KOPT-K1 (cell line): ENCODE data around the gene CCDC7.
"Not testable (repeated sequence)": the region's sequence is repeated elsewhere in the genome, so short reads cannot be mapped to it uniquely, and the experiment has no call there.

Source experiments
- H3K27ac ChIP-seq: fragments of 200-600 bp; sonication (generic); 2 replicates; pipeline ENCODE4 v1.5.1; 2016; ENCODE audit warnings: antibody characterized with exemption, mild to moderate bottlenecking, low read depth, low read length; ENCODE audit not compliant: poor library complexity, severe bottlenecking
- H3K36me3 ChIP-seq: fragments of 200-600 bp; sonication (generic); 2 replicates; pipeline ENCODE4 v1.5.1; 2017; ENCODE audit warnings: antibody characterized with exemption, mild to moderate bottlenecking, low read length, moderate library complexity; ENCODE audit not compliant: insufficient read depth
- H3K9me3 ChIP-seq: fragments of 200-600 bp; sonication (generic); 2 replicates; pipeline ENCODE4 v1.5.1; 2017; ENCODE audit warnings: antibody characterized with exemption, low read length, mild to moderate bottlenecking; ENCODE audit not compliant: insufficient read depth, poor library complexity, severe bottlenecking

Gene CCDC7

DNA sequence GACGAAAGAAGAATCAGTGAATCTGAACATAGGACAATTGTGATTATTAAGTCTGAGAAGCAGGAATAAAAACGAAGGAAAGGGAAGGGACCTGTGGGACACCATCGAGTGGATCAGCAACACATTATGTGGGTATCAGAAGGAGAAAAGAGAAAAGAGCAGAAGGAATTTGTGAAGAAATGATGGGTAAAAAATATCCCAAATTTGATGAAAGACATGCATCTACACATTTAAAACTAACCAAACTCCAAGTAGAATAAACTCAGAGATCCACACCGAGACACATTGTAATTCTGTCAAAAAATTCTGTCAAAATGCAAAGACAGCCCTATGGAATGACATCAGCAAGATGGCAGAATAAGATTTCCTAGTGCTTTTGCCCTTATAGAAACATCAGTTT lies 341.0 kb downstream of the CCDC7 start:
- Histone ChIP-seq H3K36me3 (no peaks in the 10 kb centered on the region), H3K27ac (no peak overlapping the region), H3K9me3 (peaks cover 4% of the 10 kb centered on the region)

DNA sequence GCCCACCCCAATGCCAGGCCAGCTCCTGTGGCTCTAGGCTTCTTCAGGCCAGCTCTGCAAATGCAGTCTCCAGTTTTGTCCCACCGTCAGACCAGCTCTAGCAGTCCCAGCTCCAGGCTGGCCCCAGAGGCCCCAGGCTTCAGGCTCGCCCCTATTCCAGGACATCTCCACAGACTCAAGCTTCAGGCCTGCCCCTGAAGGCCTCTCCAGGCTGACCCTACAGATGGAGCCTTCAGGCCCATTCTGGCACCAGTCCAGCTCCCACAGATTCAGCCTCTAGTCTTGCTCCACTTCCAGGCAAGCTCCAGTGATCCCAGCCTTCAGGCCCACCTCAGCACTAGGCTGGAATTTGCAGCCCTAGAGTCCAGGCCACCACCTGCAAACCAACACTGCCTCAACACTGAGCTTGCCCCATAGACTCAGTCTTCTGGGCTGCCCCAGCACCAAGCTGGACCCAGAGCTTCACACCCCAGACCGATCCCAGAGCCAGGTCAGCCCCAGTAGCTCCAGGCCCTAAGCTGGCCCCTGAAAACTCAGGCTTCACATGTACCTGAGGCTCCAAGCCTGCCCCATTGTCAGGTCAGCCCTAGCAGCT lies 341.8 kb downstream of the CCDC7 start:
- H3K27ac ChIP-seq, result no peak overlapping the region
- peaks cover 4% of the 10 kb centered on the region for H3K9me3 ChIP-seq
- no peaks in the 10 kb centered on the region for H3K36me3 ChIP-seq

DNA sequence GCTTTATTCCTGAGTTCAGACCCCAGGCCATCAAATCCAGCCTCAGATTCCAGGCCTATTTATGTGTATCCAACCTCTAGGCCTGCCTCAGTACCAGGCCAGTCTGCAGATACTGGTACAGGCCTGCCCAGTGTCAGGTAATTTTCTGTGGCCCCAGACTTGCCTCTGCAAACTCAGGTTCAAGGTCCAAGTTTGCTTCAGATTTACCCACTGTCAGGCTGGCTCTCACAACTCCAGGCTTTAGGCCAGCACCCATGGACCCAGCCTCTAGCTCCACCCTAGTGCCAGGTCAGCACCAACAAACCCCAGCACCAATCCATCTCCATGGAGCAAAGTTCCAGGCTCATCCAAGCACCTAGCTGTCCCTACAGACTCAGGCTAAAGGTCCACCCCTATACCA lies 342.4 kb downstream of the CCDC7 start:
- Histone ChIP-seq H3K9me3 (peaks cover 4% of the 10 kb centered on the region), H3K36me3 (no peaks in the 10 kb centered on the region), H3K27ac (no peak overlapping the region)

DNA sequence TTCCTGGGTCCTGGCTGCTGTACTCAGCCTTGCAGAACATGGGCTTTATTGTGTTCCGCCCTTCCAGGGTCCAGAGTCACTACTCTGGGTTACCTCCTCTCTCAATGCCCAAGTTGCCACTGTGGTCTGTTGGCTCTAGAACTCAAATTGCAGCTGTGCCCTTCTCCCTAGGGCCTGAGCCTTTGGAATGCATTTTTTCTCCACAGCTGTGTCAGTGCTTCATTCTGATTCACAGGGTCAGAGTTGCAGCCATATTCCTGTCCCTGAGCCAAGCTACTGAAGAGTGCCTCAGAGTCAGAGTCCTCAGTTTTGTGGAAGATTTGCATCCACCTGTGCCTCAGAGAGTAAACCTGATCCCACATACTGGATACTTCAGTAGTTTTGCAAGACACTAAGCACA lies 344.5 kb downstream of the CCDC7 start:
- Histone ChIP-seq H3K9me3 (peaks cover 4% of the 10 kb centered on the region), H3K36me3 (no peaks in the 10 kb centered on the region), H3K27ac (no peak overlapping the region)

DNA sequence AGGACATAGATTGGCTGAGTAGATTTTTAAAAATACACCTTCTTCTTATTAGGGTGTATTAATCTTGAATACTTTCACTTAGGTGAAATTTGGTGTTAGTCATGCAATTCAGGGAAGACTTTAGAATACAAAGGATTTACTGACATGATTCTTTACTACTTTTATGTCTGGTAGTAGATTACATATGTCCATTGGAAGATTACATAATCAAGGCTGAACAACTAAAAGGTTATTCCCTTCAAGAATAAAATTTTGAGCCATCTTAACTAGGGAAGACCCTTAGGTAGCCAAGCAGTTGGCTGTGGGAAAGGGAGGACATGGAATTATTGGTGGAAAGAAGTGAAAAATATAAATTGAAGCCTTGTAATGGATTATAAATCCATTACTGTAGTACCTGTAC lies 347.1 kb downstream of the CCDC7 start:
- Histone ChIP-seq H3K27ac (no peak overlapping the region), H3K9me3 (no peaks in the 10 kb centered on the region), H3K36me3 (no peaks in the 10 kb centered on the region)

DNA sequence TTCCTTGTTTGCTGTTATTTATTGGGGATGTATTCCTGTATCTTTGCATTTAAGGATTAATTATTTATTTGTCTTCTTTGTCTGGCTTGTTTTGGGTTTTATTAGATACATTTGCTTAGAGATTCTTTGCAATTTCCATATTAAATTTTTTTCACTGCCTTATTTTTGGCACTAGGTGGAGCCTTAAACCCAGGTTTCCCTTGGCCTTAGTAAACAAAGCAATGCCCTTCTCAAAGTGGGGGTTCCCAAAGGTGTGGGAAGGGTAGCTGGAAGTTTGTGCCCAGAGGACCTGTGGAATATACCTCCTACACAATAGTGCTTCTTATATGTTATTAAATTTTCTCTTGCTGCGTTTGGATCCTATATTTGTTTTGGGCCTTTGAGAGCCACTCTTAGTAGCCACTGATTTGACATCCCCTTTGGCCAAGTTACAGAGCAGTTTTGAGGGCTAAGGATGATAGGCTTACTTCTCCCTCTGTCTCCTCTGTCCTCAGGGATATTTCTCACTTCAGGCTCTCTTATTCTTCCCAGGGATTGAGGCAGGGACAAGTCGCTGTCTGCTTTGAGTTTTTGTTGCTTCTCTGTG lies 349.8 kb downstream of the CCDC7 start:
- H3K27ac ChIP-seq, result no peak overlapping the region
- no peaks in the 10 kb centered on the region for H3K9me3 ChIP-seq
- H3K36me3 ChIP-seq, result no peaks in the 10 kb centered on the region

DNA sequence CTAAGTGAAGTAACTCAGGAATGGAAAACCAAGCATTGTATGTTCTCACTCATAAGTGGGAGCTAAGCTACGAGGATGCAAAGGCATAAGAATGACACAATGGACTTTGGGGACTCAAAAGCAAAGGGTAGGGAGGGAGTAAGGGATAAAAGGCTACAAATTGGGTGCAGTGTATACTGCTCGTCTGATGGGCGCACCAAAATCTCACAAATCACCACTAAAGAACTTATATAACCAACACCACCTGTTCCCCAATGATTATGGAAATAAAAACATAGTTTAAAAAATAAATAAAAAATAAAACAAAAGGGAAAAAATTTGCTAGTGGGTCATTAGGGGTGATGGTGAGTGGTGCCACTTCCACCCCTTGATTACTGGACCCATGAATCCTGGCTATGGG lies 351.5 kb downstream of the CCDC7 start:
- H3K27ac ChIP-seq, H3K36me3 ChIP-seq, H3K9me3 ChIP-seq: not testable (repeated sequence)

DNA sequence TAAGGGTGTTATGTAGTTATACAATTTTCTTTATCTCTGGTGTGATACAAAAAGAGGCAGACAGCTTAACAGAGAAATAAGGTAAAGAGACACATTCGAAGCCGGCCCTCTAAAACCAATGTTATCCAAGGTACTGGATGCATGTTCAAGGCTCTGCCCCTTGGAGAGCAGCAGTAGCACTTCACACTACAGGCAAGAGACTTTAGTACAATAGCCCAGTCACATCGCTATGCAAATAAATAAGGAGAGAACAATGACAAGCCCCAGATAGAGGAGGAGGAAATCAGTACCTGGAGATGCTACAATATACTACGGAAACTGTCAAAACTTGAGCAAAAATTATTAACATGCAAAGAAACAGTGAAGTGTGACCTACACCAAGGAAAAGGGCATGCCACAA lies 401.0 kb downstream of the CCDC7 start:
- no peaks in the 10 kb centered on the region for H3K9me3 ChIP-seq
- no peak overlapping the region for H3K27ac ChIP-seq
- H3K36me3 ChIP-seq, result no peaks in the 10 kb centered on the region

DNA sequence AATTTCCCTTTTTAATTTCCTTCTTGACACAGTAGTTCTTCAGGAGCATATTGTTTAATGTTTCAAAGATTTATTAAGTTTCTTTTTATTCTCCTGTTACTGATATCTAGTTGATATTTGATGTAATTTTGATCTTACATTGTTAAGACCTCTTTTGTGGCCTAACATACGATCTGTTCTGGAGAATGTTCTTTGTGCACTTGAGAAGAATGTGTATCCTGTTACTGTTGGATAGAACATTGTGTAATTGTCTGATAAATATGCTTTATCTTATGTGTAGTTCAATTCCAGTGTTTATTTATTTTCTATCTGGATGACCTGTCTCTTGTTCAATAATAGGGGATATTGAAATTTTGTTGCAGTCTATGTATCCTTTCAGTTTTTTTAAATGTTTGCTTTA lies 405.4 kb downstream of the CCDC7 start:
- Histone ChIP-seq H3K9me3 (no peaks in the 10 kb centered on the region), H3K27ac (no peak overlapping the region), H3K36me3 (no peaks in the 10 kb centered on the region)

DNA sequence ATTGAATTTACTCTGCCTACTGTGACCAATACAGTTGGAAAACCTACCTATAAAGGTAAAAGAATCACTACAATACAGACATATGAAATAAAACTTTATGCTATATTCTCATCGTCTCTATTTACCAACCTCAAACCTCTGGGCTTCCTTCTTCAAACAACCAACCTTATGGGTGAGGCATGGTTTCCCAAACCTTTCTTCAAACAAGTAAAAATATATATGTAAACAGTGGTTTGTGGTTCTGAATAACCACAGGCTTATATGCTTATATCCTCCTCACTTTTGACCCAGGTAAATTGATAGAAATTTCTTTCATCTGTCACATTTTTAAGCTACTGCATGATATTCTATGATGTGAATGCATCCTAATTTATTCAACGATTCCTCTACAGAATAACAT lies 408.5 kb downstream of the CCDC7 start:
- Histone ChIP-seq H3K9me3 (no peaks in the 10 kb centered on the region), H3K27ac (no peak overlapping the region), H3K36me3 (no peaks in the 10 kb centered on the region)

DNA sequence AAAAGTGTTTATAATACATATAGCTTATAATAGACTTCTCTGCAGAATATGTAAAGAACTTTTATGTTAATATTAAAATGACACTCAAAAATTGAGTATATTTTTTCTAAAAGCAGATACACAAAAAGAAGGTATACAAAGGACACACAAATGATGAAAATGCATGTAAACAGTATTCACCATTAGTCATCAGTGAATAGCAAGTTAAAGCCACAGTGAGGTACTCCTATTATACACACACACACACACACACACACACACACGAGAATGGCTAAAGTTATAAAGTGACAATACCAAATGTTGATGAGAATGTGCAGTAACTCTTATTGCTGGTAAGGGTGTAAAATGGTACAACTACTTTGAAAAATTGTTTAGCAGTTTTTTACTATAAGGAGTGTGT lies 419.2 kb downstream of the CCDC7 start:
- Histone ChIP-seq H3K36me3 (no peaks in the 10 kb centered on the region), H3K27ac (no peak overlapping the region), H3K9me3 (no peaks in the 10 kb centered on the region)

DNA sequence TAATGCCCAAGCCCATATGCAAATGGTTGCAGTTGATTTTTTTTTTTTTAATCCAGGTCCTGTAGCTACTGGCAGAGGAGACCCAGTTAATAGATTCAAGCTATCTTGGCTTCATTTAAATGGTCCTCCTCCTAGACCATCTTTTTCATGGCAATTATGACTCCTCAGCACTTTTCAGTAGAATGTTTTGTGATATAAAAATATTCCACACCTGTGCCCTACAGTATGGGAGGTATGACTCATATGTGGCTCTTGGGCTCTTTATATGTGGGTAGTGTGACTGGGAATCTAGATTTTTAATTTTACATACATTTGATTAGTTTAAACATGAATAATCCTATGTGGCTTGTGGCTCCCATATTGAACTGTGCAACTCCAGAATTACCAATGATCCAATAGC lies 432.0 kb downstream of the CCDC7 start:
- Histone ChIP-seq H3K9me3 (no peaks in the 10 kb centered on the region), H3K36me3 (no peaks in the 10 kb centered on the region), H3K27ac (no peak overlapping the region)

DNA sequence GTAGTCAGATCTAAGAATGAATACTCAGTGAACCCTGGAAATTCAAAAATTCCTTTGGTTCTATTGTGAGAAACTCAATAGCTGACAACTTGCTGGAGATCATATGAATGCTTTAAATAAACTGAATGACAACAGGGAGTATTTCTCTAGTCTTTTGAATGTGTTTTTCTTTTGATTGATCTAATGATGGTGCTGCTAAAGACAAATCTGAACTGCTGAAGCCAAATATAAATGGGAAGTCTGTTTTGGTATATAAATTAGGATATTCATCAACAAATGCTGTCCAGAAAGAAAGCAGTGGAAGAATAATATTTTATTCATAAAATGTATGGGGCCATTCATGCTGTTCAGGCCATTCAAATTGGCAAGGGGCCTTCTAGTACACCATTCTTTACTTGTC lies 432.7 kb downstream of the CCDC7 start:
- no peak overlapping the region for H3K27ac ChIP-seq
- H3K36me3 ChIP-seq, result no peaks in the 10 kb centered on the region
- H3K9me3 ChIP-seq, result no peaks in the 10 kb centered on the region

DNA sequence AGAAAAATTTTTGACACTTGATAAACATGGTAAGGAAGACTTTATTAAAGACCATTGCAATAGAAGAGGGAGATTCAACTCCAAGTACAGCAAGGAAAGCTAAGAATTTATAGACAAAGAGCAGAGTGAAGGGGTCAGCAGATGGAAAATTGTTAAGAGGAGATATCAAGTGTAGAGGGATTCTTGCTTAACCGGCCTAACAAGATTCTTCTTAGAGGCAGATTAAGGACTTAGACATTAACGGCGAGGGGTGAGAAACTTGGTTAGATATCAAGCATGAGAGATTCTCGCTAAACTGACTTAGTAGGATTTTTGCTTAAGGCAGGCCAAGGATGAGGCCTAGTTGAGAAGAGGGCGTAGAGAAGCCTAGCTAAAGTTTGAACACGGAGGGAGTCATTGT lies 436.1 kb downstream of the CCDC7 start:
- H3K27ac ChIP-seq, result no peak overlapping the region
- no peaks in the 10 kb centered on the region for H3K36me3 ChIP-seq
- no peaks in the 10 kb centered on the region for H3K9me3 ChIP-seq

DNA sequence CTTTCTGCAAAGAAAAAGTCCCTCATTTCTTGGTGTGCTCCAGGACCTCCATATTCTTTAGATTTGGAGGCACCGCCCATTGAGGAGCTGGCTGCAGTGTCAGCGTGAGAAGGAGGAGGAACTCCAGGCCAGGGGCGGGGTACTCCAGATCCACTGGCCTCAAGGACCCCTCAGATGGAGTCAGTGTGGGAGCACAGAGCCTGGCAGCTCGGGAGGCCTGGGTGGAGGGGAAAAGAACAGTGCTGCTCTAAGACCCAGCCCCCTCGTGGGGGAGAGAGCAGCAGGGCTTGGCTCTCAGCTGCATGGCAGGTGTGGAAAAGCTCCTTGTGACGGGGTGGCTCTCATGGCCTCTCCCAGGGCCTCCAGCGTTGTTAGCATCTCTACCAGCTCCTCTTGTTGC lies 441.5 kb downstream of the CCDC7 start:
- Histone ChIP-seq H3K9me3 (no peaks in the 10 kb centered on the region), H3K27ac (no peak overlapping the region), H3K36me3 (no peaks in the 10 kb centered on the region)

DNA sequence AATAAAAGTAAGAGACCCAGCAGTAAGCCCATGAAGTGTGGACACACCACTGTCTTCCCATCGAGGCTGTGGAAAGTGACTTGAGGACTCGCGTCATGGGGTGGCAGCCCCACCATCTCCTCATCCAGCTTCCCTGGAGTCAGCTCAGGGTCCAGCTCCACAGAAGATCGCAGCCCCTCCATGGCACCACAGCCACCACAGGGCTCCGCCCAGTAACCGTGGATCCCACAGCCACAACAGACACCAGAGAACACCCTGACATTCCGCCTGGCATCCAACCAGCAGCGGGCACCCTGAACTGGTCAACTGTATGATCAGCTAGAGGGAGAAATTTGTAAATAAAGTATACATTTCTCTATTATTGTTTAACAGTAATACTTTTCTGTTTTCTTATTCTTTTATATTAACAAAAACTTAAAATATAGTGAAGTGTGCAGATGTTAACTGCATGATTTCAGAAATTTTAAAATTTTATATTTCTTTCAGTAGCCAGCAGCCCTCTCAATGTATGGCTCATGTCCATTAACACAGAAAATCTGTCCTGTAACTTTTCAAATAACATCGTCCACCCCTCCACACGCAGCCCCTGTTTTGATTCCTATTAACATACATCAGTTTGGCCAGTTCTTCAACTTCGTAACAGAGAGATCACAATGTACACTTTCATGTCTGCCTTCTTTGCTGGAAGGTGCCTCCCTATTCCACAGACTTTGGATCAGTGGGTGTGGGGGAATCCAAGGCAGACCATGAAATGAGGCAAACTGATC lies 442.4 kb downstream of the CCDC7 start:
- Histone ChIP-seq H3K27ac (no peak overlapping the region), H3K9me3 (no peaks in the 10 kb centered on the region), H3K36me3 (no peaks in the 10 kb centered on the region)
